Gastroesophageal sphincter (tissue), 3 donors: ENCODE results near the gene COQ8B.

Experiments used
- CTCF ChIP-seq, 4 experiments: fragments of 200-600 bp in 2 of 4; fragments of 450-650 bp in 2 of 4; sonication (generic) in 1 of 4; IDR thresholded peaks; one replicate each; pipeline ENCODE4 v1.5.1; 2017 to 2019; ENCODE audit warnings: antibody characterized with exemption in 4 of 4, mild to moderate bottlenecking in 2 of 4, moderate library complexity in 2 of 4
- POLR2AphosphoS5 ChIP-seq: sonication (generic); formaldehyde crosslinking; IDR thresholded peaks from one replicate; pipeline ENCODE4 v1.6.1; 2017; ENCODE audit warnings: antibody characterized with exemption

GRCh38 chr19:40661616-40662015 lies 55.1 kb downstream of the COQ8B start:
- TF ChIP-seq CTCF (IDR thresholded peaks at IDR 0.05) (no peak), POLR2AphosphoS5 (no peak)
